GM12865 (cell line): ENCODE data around the gene RPS21.

Experiments
- DNase-seq: peaks from one replicate; pipeline ENCODE4 v3.0.0; 2010; ENCODE audit warnings: low read depth
- H3K4me3 ChIP-seq: 2 replicates; pipeline ENCODE4 v1.5.1; 2011; ENCODE audit warnings: mild to moderate bottlenecking, low read depth, low read length, control low read depth
- CTCF ChIP-seq: IDR thresholded peaks from 2 replicates; pipeline ENCODE4 v1.5.1; 2011; ENCODE audit warnings: low read length, control low read depth, low read depth, inconsistent platforms; ENCODE audit not compliant: insufficient read depth; ENCODE audit errors: missing control alignments

RPS21 gene

GRCh38 chr20:62350098-62350628 lies 36.7 kb upstream of the RPS21 start:
- no peak for DNase-seq
- TF ChIP-seq CTCF: no peak
- no peak overlapping the region for H3K4me3 ChIP-seq

GRCh38 chr20:62350629-62351422 lies 36.1 kb upstream of the RPS21 start:
- TF ChIP-seq CTCF: no peak
- DNase-seq: no peak
- H3K4me3 ChIP-seq: no peak overlapping the region

- H3K4me3 ChIP-seq: no peak overlapping the region
- no peak for TF ChIP-seq CTCF
- no peak for DNase-seq
Observed at GRCh38 chr20:62351469-62352401, 35.2 kb upstream of the RPS21 start.

- no peak overlapping the region for H3K4me3 ChIP-seq
- TF ChIP-seq CTCF: no peak
- no peak for DNase-seq
Observed at GRCh38 chr20:62352402-62353288, 34.3 kb upstream of the RPS21 start.

- DNase-seq: no peak
- TF ChIP-seq CTCF: no peak
- no peak overlapping the region for H3K4me3 ChIP-seq
Observed at GRCh38 chr20:62353289-62354030, 33.4 kb upstream of the RPS21 start.
